CD4-positive, alpha-beta T cell treated with Interleukin-6 at 100 ng/mL for 8 hours (primary cell): ENCODE results near the gene RNF135.
"Not testable (repeated sequence)": the region's sequence is repeated elsewhere in the genome, so short reads cannot be mapped to it uniquely, and the experiment has no call there.

Experiments
- DNase-seq: peaks from one replicate; pipeline ENCODE4 v3.0.0-alpha.2; 2020; ENCODE audit warnings: mixed read lengths, low spot score

The RNF135 gene, protein sequence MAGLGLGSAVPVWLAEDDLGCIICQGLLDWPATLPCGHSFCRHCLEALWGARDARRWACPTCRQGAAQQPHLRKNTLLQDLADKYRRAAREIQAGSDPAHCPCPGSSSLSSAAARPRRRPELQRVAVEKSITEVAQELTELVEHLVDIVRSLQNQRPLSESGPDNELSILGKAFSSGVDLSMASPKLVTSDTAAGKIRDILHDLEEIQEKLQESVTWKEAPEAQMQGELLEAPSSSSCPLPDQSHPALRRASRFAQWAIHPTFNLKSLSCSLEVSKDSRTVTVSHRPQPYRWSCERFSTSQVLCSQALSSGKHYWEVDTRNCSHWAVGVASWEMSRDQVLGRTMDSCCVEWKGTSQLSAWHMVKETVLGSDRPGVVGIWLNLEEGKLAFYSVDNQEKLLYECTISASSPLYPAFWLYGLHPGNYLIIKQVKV

DNA sequence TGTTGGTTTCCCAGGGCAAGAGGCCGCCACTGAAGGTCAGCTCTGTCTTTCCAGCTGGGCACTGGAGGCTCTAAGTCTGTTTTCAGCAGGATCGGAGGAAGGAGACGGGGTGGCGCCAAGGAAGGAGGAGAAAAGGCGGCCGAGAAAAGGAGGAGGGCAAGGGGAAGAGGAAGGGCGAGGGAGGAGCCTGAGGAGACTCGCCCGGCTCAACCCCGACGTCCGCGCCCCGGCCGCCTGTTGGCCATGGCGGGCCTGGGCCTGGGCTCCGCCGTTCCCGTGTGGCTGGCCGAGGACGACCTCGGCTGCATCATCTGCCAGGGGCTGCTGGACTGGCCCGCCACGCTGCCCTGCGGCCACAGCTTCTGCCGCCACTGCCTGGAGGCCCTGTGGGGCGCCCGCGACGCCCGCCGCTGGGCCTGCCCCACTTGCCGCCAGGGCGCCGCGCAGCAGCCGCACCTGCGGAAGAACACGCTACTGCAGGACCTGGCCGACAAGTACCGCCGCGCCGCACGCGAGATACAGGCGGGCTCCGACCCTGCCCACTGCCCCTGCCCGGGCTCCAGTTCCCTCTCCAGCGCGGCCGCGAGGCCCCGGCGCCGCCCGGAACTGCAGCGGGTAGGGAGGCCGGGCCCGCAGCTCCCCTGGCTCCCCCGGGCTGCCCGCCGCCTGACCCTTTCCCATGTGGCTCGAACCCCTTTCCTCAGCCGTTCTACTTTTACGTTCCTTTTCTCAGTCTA, at the start of gene RNF135:
Gene RNF135, plus strand, starts transcription at position 209 of the 737 bp plus-strand sequence. Its CDS starts 35 bp downstream, at position 244.
- DNase-seq: peak; percentile 50

DNA sequence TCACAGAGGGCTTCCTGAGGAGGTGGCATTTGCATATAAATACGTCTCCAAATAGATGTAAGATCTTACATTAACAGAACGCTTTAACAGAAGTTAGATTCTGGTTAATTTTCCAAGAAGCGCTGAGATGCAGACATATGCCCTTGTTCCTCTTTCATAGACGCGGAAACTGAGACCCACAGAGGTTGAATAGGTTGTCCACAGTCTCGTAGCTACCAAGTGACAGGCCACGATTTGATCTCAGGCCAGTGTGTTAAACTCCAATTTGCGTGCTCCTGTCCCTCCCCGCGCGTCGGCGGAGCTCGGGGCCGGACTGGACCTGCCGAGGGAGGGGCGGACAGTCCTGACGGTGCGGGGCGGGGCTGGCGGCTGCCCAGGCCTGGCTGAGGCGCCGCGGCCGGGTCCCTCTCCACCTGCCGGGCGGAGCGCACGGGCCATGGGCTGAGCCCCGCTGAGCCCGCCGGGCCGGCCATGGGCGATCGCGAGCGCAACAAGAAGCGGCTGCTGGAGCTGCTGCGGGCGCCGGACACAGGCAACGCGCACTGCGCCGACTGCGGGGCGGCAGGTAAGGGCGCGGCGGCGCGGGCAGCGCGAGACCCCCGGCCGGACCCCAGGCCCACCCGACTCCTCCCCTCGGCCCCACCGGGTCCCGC, 49.2 kb upstream of the RNF135 start, which contains the start of gene ADAP2:
Gene ADAP2, plus strand, starts transcription at position 402 of the 653 bp plus-strand sequence. Its CDS starts 70 bp downstream, at position 472.
- DNase-seq: no peak

DNA sequence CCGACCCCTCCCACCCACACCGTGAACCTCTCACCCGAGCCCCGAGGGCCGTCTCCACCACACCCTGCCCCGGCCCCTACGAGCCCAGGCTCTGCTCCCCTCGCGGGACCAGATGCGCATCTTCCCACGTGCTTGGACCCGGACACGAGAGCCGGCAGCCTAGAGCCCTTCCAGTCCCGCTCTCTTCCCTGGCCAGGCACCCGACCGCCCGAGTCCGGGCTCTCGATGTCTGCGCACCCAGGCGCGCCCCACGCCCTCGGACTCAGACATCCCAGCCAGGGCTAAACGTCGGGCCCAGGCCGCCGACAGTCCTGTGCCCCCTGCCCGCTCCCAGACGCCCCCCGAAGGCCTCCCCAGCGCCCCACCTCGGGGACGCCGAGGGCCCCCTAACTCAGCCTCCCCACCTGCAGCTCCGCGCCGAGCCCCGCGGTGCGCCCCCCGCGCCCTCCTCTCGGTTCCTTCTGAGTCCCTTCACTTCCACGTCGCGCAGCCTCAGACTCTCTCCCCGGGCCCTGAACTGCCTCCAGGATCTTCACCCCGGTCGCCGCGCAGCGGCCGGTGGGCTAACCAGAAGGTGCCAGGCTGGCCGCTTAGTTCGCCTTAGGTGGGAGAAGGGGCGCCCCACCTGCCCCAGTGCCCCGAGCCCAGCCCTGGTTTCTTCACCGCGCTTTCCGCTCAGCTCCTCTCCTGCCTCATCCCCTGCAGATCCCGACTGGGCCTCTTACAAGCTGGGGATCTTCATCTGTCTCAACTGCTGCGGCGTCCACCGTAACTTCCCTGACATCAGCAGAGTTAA, 48.4 kb upstream of the RNF135 start:
- DNase-seq: no peak

DNA sequence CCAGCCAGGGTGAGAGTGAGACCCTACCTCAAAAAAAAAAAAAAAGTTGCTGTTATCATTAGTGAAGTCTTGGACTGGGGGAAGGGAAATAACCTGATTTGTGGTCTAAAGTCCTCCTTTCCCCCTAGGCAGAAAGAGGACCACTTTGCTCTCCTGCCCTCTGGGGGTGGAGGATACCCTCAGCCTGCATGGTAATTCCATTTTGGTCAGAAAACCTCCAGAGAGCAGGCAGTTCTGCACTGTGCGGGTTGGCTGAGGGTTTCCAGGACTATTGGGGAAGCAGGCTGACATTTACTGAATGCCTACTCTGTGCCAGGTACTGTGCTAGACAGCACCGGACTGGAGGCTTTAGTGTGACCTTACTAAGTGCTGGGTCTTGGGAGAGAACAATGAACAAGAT, 46.5 kb upstream of the RNF135 start:
- DNase-seq: no peak

DNA sequence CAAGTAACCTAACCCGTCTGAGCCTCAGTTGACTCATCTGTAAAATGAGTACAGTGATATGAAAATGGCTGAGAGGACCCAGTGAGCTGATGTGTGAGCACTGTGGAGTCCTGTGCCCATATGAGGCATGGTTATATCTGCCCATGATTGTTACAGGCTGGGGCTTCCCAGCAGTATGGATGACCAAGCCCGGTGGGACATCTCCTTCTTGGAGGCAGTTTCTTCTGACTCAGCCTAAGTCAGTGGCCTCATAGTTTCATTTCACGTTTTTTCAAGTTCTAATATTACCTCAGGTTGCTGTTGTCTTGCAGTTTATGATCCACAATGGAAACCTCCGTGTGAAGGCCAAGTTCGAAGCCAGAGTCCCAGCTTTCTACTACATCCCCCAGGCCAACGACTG, 44.3 kb upstream of the RNF135 start:
- DNase-seq: no peak

DNA sequence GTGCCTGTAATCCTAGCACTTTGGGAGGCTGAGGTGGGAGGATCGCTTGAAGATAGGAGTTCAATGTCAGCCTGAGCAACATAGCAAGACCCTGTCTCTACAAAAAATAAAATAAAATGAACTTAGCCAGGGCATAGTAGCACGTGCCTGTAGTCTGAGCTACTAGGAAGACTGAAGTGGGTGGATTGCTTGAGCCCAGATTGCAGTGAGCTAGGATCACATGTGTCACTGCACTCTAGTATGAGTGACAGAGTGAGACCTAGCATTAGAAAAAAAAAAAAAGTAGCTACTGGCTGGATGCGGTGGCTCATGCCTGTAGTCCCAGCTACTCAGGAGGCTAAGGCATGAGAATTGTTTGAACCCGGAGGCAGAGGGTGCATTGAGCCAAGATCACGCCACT, 43.1 kb upstream of the RNF135 start:
- DNase-seq: no peak

DNA sequence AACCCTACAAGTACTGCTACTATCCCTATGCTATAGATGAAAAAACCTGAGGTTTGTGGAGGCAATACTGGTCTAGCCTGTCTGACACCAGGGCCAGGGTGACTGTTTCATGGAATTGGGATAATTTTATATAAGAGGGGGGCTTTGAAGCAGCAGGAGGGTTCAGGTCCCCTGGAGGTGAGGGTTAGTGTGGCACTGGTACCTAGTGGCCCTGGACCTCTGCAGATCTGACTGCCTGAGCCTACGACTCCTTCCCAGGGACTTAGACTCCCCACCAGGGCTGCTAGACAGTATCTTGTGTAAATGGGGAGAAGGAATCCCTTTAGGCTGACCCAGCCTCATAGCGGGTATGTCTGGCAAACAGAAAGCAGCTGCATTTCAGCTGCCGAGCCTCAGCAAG, 42.3 kb upstream of the RNF135 start:
- no peak for DNase-seq

DNA sequence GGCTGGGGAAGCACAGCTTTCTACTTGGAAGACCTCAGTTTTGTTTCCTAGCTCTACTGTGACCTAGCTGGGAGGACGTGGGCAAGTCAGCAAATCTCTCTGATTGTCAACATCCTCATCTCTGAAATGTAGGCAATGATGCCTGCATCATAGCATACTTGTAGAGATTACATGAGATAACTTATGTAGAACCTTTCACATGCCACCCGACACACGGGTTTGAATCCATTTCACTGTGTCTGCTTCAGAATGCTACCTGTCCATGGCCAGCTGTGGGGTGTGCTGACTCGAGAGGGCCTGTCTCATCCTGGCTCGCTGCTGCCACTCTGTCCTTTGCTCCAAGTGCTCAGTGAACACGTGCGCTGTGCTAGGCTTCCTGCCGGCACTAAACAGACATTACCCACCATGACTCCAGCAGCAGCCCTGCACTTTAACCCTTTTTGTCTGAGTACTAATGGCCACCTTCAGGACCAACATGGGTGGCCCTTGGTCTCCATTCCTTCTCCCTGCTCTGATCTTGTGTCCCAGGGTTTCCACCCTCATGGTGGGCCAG, 41.7 kb upstream of the RNF135 start:
- DNase-seq: no peak

DNA sequence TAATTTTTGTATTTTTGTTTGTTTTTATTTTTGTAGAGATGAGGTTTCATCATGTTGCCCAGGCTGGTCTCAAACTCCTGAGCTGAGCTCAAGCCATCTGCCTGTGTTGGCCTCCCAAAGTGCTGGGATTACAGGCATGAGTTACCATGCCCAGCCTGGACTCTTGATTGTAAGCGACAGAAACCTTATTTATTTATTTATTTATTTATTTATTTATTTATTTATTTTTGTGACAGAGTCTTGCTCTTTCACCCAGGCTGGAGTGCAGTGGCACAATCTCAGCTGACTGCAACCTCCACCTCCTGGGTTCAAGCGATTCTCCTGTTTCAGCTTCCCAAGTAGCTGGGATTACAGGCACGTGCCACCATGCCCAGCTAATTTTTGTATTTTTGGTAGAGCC, 41.0 kb upstream of the RNF135 start:
- not testable (repeated sequence) for DNase-seq

DNA sequence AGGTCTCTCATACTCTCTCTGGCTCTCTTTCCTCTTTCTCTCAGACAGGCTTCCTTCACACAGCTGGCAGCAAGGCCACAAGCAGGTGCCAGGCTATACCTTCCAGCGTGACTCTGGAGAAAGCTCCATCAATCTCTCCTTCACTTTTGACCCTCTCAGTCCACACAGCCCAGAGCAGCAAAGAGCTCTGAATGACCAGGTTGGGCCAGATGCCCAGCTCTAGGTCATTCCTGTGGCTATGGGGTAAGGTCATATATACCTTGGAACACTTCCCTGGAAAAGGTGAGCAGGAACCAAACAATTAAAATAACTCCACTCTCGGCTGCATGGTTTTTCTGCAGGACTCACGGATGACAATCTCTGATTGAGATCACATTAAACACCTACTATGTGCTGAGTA, 40.3 kb upstream of the RNF135 start:
- no peak for DNase-seq

DNA sequence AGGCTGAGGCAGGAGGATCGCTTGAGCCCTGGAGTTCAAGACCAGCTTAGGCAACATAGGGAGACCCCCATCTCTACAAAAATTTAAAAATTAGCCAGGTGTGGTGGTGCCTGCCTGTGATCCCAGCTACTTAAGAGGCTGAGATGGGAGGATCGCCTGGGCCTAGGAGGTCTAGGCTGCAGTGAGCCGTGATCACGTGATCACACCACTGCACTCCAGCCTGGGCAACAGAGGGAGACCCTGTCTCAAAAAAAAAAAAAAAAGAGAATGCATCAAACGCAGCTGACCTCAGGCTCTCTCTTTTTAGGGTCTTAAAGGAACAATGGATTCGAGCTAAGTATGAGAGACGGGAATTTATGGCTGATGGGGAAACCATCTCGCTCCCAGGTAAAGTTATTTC, 39.3 kb upstream of the RNF135 start:
- not testable (repeated sequence) for DNase-seq

DNA sequence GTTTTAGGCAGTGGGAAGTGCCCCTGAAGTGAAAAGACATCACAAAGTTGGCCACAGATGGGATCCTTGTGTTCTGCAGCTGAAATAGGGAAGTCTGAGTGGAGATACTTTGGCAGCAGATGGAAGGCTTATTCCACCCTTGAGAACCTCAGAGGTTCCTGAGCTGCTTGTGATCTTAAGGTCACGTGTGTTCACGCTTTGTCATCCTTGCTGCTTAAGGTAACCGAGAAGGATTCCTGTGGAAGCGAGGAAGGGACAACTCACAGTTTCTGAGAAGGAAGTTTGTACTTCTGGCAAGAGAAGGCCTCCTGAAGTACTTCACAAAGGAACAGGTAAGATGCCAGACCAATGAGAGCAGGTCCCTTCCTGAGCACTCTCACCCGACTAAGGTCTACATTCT, 36.9 kb upstream of the RNF135 start:
- DNase-seq: no peak

DNA sequence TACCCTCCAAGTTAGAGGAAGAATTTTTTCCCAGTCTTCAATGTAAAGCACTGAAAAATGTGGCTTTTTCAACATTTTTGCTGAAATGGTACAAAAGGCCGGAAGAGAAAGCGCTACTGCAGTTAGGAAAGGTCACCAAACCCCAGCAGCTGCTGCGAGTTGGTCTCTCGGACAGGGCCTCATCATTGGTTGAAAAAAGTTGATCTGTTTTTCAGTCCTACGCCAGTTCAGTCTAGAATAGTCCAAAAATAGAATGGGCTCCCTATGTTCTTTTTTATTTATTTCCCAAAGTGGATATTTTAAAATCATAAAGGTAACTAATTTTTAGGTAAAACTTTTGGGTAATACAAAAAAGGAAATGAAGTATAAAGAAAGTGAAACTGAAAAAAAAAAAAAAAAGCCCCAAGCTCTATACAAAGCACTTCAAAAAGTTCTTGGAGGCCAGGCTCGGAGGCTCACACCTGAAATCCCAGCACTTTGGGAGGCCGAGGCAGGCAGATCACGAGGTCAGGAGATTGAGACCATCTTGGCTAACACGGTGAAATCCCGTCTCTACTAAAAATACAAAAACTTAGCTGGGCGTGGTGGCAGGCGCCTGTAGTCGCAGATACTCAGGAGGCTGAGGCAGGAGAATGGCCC, 31.7 kb upstream of the RNF135 start:
- no peak for DNase-seq

DNA sequence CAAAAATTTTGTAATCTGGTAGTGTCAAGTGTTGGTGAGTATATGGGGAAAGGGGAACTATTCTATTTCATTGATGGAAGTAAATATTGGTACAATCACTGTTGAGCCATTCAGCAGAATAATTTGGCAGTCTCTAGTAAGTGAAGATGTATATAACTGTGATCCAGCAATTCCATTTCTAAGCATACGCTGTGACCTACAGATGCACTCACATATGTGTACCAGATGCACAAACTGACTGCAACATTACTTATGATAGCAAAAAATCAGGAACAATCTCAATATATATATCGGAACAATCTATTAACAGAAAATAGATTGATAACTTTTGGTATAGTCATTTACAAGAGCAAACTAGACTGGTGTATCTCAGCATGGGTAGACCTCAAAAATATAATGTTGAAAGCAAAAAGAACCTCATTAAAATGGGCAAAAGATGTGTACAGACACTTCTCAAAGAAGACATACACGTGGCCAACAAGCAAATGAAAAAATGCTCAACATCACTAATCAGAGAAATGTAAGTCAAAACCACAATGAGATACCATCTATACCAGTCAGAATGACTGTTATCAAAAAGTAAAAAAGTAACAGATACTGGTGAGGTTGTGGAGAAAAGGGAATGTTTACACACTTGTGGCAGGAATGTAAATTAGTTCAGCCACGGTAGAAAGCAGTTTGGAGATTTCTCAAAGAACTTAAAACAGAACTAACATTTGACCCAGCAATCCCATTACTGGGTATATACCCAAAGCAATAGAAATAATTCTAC, 28.3 kb upstream of the RNF135 start:
- DNase-seq: no peak

DNA sequence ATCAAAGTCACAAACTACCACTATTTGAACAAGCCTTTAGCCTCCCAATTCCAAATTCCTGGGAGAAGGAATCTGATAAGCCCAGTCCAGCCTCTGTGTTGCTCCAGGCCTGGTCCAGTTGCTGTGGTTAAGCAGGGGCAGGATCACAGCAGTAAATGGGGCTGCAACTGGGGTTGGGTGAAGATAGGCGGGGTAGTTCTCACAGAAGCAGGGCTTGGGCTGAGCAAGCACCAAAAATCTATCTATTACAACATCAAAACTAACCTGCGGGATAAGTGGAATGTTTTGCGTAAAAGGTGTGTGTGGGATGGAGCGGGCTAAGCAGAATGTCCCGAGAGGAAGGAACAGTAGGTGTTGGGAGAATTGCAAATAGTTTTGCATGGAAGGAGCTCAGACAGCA, 23.0 kb upstream of the RNF135 start:
- no peak for DNase-seq

DNA sequence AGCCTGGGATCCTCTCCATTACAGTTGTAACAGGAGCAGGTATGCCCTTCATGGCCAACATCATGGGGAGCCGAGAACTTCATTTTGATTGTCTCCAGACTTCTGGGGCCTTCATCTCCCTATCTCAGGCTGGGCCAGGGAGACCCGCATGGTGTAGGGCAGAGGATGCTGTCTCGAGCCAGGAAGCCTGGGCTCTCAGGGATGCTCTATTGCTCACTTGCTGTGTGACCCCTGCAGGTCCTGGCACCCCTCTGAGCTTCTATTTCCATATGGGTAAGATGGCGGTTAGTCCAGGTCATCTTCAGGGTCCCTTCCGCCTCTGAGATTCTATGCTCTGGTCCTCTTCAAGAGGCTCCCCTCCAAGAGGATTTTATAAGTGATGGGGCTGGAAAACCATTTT, 20.6 kb upstream of the RNF135 start:
- DNase-seq: no peak

DNA sequence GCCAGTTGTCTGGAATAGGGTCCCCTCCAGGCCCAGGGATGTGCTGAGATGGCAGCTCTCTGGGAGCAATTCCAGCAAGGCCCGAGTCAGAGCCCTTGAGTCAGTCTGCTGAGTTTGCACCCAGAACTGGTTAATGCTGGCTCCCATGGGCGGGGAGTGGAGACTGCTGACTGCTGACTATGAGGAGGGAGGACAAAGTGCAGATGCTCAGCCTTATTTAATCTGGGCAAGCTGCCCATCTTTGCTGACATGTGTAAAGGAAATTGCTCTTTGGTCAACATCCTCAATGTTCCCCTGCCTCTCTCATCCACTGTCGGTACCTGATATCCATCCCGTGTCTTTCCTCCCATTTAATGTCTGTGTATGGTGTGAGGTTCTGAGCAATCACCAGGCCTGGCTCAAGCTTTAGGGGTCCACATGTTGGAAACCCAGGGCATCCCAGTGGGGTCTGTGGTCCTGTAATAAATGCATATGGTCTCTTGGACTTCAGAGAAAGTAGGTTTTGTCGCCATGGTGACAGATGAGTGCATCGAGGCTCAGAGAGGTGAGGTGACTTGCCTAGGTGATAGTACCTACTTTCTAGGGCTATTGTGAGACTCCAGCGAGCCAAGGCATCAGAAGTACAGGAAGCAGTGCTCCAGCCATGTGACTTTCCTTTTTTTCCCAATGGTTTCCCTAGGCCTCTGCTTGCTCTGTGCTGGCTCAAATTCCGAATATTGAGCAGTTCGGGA, 20.0 kb upstream of the RNF135 start:
- no peak for DNase-seq

DNA sequence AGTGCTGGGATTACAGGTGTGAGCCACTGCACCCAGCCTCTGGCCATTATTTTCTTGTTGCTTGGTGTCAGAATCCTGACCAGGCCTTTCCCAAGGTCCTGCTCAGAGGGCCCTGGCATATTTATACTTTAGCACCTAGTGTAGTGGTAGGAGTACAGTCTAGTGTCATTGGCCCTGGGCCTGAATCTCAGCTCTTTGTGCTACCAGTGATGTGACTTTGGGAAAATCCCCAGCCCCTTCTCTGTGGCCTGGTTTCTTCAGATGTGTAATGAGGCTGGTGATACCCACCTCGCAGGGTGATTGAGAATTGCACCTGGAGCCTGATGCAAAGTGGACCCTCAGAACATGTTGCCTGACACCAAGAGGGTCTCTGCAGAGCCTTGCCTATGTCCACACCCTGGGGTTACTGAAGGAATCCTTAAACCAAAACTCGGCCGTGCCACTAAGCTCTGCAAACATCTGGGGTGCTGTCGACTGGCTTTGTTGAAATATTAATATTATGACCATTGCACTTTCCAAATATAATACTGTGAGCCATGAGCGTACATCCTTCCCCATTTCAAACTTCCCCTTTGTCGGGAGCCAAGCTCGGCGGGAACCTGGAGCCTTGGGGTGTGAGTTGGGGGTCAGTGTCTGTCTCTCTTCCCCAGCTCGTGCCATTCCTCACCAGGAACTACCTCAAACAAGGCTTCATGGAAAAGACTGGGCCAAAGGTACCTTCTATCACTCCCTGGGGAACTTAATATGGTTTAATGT, 18.0 kb upstream of the RNF135 start:
- DNase-seq: no peak
